Measurements from ENCODE around the gene ZNRF3.
"Not testable (repeated sequence)": the region's sequence is repeated elsewhere in the genome, so short reads cannot be mapped to it uniquely, and the experiment has no call there.

ZNRF3 gene

DNA sequence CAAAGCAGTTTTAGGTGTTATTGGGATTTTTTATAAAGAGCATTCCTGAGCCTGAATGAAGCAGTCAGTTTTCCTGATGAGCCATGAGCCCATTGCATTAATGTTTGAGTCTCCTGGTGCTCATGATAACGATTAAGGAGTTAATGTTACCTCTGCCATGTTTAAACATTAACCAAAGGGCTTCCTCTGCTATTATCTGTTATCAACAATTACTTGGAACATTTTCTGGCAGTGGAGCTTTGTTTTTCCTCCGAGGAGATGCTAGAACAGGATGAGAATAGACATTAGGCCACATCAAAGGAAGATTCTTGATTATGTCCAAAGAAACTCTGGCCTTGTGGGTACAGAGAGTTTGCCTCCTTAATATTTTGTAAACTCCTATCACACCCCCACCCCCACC lies 49.9 kb downstream of the ZNRF3 start:
- no peak for DNase-seq (ENCODE audit: low spot score)

DNA sequence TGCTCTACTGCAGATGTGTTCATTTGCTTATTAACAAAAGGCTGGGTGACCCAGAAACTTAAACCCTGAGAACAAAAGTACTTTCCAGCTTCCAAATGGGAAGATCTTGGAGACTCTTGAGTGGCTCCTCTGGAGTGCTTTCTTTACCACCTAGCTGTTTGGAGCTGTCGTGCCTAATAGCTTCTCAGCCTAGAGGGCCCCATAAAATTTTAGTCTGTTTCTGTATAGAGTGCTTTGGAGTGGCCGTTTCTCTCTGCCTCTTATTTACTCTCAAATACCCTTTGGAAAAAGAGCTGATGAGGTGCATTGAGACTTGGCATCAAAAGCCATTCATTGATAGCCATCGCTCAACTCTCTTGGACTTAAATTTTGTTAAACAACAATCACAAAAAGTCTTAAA lies 50.7 kb downstream of the ZNRF3 start:
- no peak for DNase-seq (ENCODE audit: low spot score)

DNA sequence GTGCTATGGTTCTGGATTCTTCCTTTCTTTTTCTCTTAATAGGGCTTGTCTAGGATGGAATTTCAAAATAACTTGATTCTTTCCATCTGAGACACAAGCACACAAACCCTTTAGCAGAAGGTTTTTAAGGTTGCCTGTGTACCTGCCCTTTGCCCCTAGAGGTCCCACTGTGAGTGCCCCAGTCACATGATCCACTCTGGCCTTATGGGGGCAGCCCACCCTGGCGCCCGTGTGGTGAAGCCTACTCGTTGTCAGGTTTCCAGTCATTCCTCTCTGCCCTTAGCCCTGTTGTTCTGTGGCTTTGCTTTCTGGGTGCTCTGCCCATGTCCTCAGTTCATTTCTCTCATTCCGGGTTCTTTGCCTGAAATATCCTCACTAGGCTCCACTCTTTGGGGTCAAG lies 51.8 kb downstream of the ZNRF3 start:
- no peak for DNase-seq (ENCODE audit: low spot score)

DNA sequence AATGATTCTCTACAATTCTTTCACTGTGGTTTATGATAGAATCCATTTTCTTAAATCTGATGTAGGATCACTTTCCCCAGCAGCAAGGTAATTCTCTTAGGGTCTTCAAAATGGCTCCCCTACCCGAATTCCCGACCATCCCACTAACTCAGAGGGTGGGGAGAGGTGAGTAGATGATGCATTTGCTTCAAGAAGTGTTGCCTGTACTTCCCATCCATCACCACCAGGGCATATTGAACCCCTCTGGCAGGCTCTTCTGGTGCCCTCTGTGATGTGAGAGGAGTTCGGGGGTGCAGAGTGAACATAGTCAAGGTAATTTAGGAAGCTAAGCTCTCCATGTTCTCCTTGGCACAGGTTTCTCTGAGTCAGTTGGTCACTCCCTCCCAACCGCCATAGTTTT lies 52.3 kb downstream of the ZNRF3 start:
- DNase-seq (ENCODE audit: low spot score), result no peak

DNA sequence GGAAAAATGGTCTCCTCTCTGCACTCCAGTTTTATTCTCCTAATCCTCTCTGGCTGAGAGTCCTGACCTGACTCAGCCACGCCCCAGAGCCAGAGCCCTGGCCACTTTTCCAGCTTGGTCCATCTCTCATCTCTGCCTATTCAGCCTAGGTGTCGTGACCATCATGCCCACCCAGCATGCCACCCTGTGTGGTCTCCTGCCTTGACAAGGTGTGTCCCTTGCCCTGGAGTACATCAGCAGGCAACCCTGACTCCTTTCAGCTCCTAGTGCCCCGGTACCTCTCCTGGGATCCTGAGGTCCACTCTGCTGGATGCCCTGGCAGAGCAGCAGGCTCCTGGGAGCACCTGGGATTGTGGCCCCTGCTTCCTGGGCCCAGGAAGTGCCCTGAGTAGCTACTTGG lies 52.8 kb downstream of the ZNRF3 start:
- no peak for DNase-seq (ENCODE audit: low spot score)

DNA sequence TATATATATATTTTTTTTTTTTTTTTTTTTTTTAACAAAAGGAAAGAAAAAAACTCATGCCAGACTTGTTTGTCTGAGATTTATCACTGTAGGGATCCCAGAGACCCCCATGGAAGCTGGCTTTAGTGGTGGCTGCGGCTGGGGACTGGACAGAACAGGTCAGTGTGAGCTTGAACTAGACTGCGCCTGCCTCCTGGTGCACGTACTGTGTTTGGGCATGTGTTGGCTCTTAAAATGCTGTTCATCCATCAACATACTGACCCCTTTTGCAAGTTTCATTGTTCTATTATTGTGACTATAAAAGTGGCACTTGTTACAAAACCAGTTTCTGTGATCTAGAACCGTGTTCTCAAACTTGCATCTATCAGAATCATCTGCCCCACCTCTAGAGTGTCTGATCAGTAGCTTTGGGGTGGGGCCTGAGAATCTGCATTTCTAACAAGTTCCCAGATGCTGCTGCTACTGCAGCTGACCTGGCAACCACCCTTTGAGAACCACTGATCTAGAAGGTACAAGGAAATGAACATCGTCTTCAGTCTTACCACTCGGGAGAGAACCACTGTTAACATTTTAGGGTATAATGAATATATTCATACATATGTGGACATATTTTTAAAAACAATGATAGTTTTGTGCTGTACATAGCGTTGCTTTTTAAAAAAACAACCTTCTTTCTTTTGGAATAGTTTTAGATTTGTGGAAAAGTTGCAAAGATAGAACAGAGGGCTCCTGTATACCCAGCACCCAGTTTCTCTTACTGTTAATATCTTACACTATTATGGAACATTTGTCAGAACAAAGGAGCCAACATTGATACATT lies 54.0 kb downstream of the ZNRF3 start:
- no peak for DNase-seq (ENCODE audit: low spot score)

DNA sequence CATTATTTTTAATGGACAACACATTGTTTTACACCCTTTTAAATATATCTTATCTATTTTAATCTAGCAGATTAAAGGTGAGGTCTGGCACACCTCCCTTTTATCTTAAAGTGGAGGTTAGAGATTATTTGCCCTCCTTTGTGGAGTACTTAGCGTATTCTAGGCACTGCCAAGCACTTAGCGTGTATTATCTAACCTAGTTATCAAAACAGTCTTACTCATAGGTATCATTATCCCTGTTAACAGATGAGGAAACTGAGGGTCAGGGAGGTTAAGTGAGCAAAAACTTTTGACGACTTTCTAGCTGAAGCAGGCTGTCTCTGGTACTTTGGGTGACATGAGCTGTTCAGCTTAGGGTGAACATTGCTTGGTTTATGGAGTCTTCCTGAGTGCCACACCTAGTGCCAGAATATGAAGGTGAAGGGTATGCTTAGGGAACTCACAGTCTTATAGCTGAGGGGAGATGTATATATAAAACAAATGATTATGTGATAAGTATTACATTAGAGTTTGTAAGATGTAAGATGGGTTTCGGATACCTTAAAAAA lies 55.0 kb downstream of the ZNRF3 start:
- DNase-seq (ENCODE audit: low spot score), result no peak

DNA sequence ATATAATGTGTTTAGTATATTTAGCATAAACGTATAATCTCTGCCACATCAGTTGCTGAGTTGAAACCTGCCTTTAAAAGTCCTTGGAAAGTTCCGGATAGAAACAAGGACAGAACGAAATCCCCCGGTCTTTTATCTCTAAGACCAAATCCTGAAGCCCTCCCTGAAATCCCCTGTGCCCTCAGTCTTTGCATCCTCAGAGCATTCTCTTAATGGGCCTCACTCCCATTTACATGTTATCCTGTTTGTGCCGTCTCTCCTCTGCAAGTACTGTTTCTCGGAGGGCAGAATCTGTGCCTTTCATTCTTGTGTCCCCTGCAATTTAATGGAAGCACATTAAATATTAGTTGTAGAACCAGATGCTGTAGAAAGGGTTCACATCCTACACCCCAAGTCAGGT lies 56.0 kb downstream of the ZNRF3 start:
- DNase-seq (ENCODE audit: low spot score), result no peak

DNA sequence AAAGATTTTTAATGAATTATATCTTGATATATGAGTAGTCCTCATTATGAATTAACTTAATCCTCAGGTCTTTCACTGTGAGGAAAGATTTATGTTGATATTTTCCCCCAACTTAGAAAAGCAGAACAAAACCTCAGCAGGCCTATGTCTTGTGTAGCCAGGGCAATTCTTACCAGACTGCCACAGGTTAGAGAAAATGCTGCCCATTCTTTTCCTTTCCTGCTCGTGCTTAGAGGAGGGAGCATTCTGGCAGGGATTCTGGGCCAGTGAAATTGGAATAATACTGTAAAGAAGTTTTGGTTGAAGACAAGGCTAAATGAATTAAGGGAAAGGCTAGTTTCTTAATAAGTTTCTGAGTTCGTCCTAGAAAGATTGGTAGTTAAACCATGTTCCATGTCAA lies 56.6 kb downstream of the ZNRF3 start:
- no peak for DNase-seq (ENCODE audit: low spot score)

DNA sequence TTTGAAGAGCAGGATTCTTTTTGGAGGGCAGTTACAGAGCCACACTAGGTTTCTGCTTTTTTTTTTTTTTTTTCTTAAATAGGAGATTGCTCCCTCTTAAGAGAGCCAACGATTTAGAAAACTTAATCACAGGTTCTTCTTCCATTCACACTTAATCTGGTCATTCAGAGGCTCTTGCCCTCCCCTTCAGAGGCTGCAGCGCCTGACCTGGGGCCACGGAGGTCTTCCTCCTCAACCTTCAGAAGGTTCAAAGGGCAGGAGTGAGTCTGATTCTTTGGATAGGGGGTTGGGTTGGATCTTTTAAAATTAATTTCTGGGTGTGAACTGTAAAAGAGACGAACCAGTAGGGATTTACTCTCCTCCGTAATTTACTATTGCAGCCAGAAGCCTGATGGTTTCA lies 57.1 kb downstream of the ZNRF3 start:
- no peak for DNase-seq (ENCODE audit: low spot score)

DNA sequence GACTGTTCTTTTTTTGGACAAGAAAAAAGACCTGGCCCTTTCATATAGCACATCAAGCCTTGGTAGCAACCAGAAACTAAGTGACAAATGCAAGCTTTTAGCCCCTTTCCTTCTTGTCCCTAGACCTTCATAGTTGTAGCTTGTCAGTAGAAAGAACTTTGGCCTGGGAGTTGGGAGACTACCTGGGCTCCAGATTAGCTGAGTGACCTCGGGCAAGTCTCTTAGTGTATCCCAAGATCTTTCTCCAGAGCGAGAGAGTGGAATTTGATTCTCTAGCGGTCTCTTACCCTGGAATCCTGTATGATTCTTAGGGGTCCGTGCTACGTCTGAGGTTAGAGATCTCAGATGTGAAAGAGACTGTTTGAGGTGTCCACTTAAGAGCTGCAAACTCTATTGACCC lies 59.0 kb downstream of the ZNRF3 start:
- no peak for DNase-seq (ENCODE audit: low spot score)

DNA sequence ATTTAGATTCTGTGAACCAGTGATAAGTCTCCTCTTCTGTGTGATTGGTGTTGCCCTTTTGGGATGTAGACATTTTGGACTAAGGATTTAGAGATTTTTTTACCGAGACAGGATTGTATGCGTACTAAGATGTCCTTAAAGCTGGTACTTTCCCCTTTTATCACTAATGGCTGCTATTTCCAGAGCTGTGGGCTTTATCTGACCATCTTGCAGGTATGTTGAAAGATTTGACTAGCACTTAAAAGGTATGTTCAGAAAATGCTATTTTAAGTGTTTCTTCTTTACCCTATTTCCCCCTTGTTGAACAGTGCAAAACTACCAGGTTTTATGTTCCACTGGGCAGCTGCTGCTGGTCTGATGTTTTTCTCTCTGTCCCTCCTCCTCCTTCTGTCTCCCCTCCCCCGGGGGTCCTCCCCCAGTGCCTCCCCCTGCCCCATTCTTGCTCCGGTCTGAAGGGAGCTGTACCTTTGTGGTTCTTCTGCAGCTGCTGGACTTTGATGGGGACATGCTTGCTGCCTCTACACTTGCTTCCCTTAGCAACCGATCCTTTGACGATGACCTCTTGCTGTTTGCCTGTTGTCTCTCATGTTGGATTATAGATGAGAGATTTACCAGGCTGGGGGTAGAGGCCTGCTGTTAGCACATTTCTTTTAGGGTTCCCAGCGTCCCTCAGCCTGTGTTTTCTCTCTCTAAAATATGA lies 59.6 kb downstream of the ZNRF3 start:
- DNase-seq (ENCODE audit: low spot score), result no peak

DNA sequence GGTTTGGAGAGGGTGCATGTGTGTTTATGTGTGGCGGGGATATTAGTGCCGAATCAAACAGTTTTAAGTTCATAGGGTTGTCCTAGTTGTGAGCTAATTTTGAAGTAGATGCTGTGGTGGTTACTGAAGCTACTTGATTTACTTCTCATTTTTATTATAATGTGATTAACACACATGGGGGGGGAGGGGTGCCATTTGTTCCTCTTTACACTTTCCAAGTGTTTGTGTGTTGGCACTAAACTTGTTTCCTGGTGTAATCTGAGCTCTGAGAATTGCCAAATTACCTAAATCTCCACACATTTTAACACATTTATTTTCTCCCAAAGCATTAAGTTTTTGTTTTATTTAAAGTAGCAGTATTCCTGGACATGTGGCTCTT lies 60.1 kb downstream of the ZNRF3 start:
- no peak for DNase-seq (ENCODE audit: low spot score)

DNA sequence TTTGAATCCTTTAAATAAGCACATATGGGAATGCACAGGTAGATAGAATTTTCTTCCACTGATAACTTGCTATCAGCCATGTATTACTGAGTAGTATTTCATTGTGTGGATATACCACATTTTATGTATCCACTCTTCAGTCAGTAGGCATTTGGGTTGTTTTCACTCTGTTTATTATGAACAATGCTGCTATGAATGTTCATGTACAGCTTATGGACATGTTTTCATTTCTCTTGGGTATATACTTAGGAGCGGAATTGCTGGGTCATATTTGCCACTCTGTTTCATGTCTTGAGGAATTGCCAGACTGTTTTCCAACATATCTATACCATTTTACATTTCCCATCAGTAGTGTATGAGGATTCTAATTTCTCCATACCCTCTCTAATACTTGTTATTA lies 63.8 kb downstream of the ZNRF3 start:
- no peak for DNase-seq (ENCODE audit: low spot score)

DNA sequence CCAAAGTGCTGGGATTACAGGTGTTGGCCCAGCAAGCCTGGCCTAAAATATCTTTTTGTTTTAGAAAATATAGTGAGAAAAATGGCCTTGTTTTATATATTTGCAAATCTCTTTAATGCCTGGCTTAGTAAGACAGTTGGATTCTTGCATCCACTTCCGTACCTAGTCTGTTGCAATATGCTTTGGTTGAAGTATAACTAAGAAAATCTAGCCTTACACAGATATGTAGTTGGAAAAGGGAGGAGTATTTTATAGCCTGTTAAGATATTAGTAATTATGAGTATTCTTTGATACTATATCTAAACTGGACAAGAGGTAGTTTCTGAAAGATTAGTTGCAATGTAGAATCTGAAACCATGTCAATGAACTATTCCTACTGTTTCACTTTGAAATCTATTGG lies 65.1 kb downstream of the ZNRF3 start:
- DNase-seq (ENCODE audit: low spot score), result no peak

DNA sequence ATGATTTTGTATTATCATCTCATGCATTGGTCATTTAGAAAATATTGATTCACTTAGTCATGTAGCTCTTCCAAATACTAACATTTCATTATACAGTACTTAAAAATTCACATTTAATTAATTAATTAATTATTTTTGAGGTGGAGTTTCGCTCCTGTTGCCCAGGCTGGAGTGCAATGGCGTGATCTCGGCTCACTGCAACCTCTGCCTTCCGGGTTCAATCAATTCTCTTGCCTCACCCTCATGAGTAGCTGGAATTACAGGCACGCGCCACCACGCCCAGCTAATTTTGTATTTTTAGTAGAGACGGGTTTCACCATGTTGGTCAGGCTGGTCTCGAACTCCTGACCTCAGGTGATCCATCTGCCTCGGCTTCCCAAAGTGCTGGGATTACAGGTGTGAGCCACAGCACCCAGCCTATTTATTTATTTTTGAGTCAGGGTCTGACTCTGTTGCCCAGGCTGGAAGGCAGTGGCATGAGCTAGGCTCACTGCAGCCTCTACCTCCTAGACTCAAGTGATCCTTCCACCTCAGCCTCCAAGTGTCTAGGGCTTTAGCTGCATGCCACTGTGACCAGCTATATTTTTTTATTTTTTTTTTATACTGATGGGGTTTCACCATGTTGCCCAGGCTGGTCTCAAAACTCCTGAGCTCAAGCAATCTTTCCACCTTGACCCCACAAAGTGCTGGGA lies 65.6 kb downstream of the ZNRF3 start:
- DNase-seq (ENCODE audit: low spot score), result not testable (repeated sequence)

DNA sequence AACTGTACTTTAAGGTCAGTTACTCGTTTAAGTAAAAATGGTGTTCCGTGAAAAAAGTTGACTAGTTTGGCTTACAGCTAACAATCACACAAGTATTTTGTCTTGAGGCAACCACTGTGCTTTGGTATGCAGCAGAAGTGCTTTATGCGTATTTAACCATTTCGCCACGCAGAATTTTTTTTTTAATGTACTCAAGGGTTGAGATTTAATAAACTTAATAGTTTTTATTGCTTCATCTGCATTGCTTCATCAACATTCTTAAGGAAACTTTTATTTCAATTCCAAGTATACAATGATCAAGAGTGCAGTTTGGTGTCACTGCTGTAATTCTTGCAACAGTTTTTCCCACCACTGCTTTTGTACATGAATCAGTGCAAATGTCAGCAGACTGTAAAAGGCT lies 66.4 kb downstream of the ZNRF3 start:
- no peak for DNase-seq (ENCODE audit: low spot score)

DNA sequence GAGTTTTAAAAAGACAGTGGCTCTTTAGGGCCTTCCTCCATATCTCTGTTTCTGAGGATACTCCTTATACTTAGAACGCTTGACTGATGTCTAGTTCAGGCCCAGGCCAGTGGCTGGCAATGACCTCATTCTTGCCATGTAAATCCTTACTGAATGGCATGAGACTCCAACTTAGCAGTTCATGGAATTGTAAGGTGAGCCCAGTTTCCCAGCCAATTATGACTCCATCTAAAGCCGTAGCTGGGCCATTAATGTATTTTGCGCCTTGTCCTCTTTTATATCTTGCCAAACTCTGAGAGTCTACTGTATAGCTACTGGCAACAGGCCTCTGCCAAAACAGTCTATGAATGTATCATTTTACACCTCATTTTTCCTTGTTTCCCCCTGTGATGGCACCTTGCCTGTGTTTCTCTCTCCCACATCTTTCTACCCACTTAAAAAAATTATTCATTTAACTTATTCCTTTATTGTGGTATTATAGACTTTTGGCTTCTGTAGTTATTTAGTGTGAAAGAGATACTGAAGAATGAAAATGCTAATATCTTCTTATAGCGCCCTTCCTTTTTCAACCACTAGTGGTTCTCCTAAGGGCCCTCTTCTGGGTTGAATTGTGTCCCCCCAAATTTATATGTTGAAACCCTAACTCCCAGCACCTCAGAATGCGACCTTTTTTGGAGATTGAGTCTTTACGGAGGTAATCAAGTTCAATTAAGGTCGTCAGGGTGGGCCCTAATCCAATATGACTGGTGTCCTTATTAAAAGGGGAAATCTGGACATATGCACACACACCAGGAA lies 67.4 kb downstream of the ZNRF3 start:
- no peak for DNase-seq (ENCODE audit: low spot score)

DNA sequence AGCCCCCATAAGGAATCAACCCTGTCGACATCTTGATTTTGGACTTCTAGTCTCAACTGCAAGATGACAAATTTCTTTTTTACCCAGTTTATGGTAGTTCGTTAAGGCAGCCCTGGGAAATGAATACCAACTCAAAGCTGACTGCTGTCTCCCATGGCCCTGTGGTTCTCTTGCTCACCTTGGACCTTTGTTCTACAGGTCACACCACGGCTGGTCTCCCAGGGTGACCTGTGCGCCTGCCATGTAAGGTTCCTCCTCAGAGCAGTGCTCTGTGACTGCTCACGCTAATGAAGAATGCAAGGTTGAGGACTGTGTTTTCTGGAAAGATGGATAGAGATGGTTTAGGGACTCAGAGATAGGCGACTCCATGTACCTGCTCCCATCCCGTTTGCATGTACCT lies 68.2 kb downstream of the ZNRF3 start:
- no peak for DNase-seq (ENCODE audit: low spot score)

DNA sequence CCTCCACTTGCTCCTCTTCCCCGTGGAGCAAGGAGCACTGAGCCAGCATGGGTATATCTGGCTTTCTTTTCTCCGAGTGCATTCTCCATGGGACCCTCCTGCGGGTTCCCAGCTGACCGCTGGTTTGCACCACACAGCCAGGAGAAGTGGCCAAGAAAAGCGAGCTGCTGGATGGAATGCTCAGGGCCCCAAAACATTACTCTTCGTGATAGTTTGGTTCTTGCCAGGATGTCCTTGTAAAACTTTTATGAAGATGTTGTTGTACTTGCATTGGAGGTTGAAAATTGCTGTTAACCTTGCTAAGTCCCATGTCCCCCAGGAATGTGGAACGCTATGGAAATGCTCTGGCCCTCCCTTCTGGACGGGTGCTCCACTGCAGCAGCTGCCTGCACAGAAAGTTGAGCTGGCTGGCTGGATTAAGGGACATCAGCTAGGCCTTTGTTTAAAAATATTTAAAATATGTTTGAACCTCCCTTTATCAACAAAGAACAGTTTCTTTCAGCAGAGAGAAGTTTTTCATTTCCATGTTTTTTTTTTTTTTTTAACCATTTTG lies 68.7 kb downstream of the ZNRF3 start:
- no peak for DNase-seq (ENCODE audit: low spot score)

DNA sequence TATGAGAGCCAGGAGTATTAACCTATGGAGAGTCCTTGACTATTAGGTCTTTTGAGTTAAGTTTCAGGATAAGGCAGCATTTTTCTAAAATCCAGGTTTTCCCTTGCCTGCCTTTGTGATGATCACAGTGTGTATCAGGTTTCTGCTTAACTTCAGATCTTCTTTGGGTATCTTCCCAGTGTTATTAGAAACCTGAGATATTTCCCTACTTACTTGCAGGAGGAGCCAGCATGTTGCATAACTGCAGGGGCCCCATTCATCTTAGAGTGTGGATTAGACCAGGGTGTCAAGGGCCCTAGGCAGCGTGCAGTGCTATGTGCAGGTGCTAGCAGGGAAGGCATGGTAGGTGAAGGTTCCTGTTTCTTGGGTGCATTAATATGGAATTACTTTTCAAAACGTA lies 69.5 kb downstream of the ZNRF3 start:
- DNase-seq (ENCODE audit: low spot score), result no peak

DNA sequence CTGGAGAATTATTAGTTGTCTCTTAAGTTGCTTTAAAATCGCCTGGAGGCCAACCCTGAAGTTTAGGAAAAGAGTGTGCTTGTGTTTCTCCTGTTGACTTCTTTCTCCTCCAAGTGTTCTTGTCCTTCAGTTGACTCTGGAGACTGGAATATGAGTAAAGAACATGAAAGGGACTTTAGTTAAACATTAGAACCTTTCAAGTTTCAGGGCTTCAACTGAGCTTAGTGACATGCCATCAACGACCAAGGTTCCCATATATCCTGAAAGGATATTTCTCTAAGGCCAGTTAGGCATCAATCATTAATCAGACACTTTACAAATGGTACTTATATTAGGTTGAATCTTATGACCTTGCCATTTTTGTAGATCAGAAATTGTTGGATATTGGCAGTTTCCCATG lies 70.0 kb downstream of the ZNRF3 start:
- no peak for DNase-seq (ENCODE audit: low spot score)
